Endothelial cell of umbilical vein (primary cell): ENCODE results near the gene BTLA. TPM values are rescaled to one million over a fixed set of nuclear protein-coding genes. Genes with fewer than 3 reads are reported as not detected.

Source experiments
- BruUV-seq: library from RNA; stranded (reverse); fragments of 400-500 nt; replicated peaks from 2 replicates; lab custom pipeline; 2021; lab: Mats Ljungman, UMichigan
- CTCF ChIA-PET: fragments of 300-600, 350-600 bp; sonication (Branson Sonifier 250); formaldehyde crosslinking; loops from one replicate; lab custom pipeline; 2021; ENCODE audit warnings: antibody characterized with exemption, inconsistent platforms; lab: Charles Lee
- POLR2A ChIA-PET: fragments of 300-600, 350-600 bp; sonication (Branson Sonifier 250); formaldehyde crosslinking; loops from one replicate; lab custom pipeline; 2021; ENCODE audit warnings: antibody characterized with exemption, inconsistent platforms; lab: Charles Lee
- DNase-seq: peaks from one replicate; pipeline ENCODE4 v3.0.0-alpha.2; 2011; ENCODE audit warnings: low read depth, low spot score
- FAIRE-seq: peaks from 2 replicates; lab custom pipeline; 2011; peaks lifted over from hg19 to GRCh38; lab: Jason Lieb, UNC
- H2AFZ ChIP-seq: 2 replicates; pipeline ENCODE4 v1.6.0; 2012; ENCODE audit warnings: low read depth, low read length, control low read depth, inconsistent platforms
- H3K27ac ChIP-seq: 2 replicates; pipeline ENCODE4 v1.5.1; 2011; ENCODE audit warnings: low read depth, mild to moderate bottlenecking, control low read depth, low read length, moderate library complexity; ENCODE audit not compliant: insufficient read depth
- H3K27me3 ChIP-seq, 2 experiments: 2 replicates each; pipeline versions ENCODE4 v1.6.0 to v1.6.1; 2011; ENCODE audit warnings: low read length in 2 of 2, mixed read lengths in 1 of 2; ENCODE audit not compliant: control insufficient read depth in 2 of 2, insufficient read depth in 2 of 2
- H3K36me3 ChIP-seq, 2 experiments: 2 replicates in 1 of 2; 3 replicates in 1 of 2; pipeline ENCODE4 v1.5.1; 2011; ENCODE audit warnings: low read length in 2 of 2, mild to moderate bottlenecking in 1 of 2, moderate library complexity in 1 of 2; ENCODE audit not compliant: control insufficient read depth in 2 of 2, insufficient read depth in 2 of 2; ENCODE audit errors: extremely low read depth in 1 of 2
- H3K4me1 ChIP-seq: 3 replicates; pipeline ENCODE4 v1.5.1; 2011; ENCODE audit warnings: mild to moderate bottlenecking, low read length; ENCODE audit not compliant: control insufficient read depth, insufficient read depth; ENCODE audit errors: extremely low read depth
- H3K4me2 ChIP-seq: 2 replicates; pipeline ENCODE4 v1.6.1; 2011; ENCODE audit warnings: low read length, control low read depth, mixed read lengths; ENCODE audit not compliant: insufficient read depth
- H3K4me3 ChIP-seq, 3 experiments: fragments of 200-600 bp in 1 of 3; sonication (generic), shearing (Covaris generic) in 1 of 3; replicated peaks in 1 of 3; 2 replicates each; pipeline ENCODE4 v1.5.1; 2011 to 2016; ENCODE audit warnings: control low read depth in 3 of 3, low read length in 3 of 3, mild to moderate bottlenecking in 2 of 3, inconsistent platforms in 1 of 3, low read depth in 1 of 3, moderate library complexity in 1 of 3; ENCODE audit not compliant: insufficient read depth in 1 of 3
- H3K79me2 ChIP-seq: 2 replicates; pipeline ENCODE4 v1.6.0; 2012; ENCODE audit warnings: low read length, inconsistent platforms; ENCODE audit not compliant: control insufficient read depth, insufficient read depth
- H3K9ac ChIP-seq: replicated peaks from 2 replicates; pipeline ENCODE3; 2011; ENCODE audit warnings: low read length, control low read depth; ENCODE audit not compliant: insufficient read depth; ENCODE audit errors: extremely low read depth
- H3K9me1 ChIP-seq: replicated peaks from 3 replicates; pipeline ENCODE4 v1.6.0; 2011; ENCODE audit warnings: mild to moderate bottlenecking, low read length; ENCODE audit not compliant: control insufficient read depth, insufficient read depth; ENCODE audit errors: extremely low read depth
- H3K9me3 ChIP-seq: replicated peaks from 2 replicates; pipeline ENCODE4 v1.5.1; 2012; ENCODE audit warnings: low read length, inconsistent platforms; ENCODE audit not compliant: control insufficient read depth, insufficient read depth
- H4K20me1 ChIP-seq: replicated peaks from 2 replicates; pipeline ENCODE3; 2011; ENCODE audit warnings: mild to moderate bottlenecking, low read length; ENCODE audit not compliant: control insufficient read depth, insufficient read depth; ENCODE audit errors: extremely low read depth
- CTCF ChIP-seq, 2 donors: IDR thresholded peaks; 1 replicate in 1 of 2; 2 replicates in 1 of 2; pipeline ENCODE4 v1.5.1; 2011; ENCODE audit warnings: low read length in 2 of 2, mild to moderate bottlenecking in 2 of 2, moderate library complexity in 2 of 2, control low read depth in 1 of 2, inconsistent platforms in 1 of 2, low read depth in 1 of 2; ENCODE audit not compliant: insufficient read depth in 1 of 2; ENCODE audit errors: extremely low read depth in 1 of 2
- EZH2 ChIP-seq: IDR thresholded peaks from 2 replicates; pipeline ENCODE4 v1.6.1; 2012; ENCODE audit warnings: borderline replicate concordance, low read depth, mild to moderate bottlenecking, moderate library complexity, low read length, inconsistent platforms; ENCODE audit not compliant: severe bottlenecking
- FOS ChIP-seq: IDR thresholded peaks from 2 replicates; pipeline ENCODE4 v1.6.1; 2011; ENCODE audit warnings: mild to moderate bottlenecking, low read length, moderate library complexity, borderline replicate concordance; ENCODE audit not compliant: insufficient read depth
- GATA2 ChIP-seq: IDR thresholded peaks from 2 replicates; pipeline ENCODE4 v1.7.0; 2011; ENCODE audit warnings: low read depth, mild to moderate bottlenecking, moderate library complexity, mixed read lengths, low read length; ENCODE audit not compliant: insufficient read length, insufficient read depth
- JUN ChIP-seq: IDR thresholded peaks from 2 replicates; pipeline ENCODE4 v1.6.1; 2011; ENCODE audit warnings: borderline replicate concordance, low read depth; ENCODE audit not compliant: insufficient read length, insufficient read depth
- MAX ChIP-seq: IDR thresholded peaks from 2 replicates; pipeline ENCODE4 v1.6.1; 2011; ENCODE audit not compliant: insufficient read depth, insufficient read length
- MYC ChIP-seq: IDR thresholded peaks from one replicate; pipeline ENCODE4 v1.6.1; 2011; ENCODE audit warnings: mild to moderate bottlenecking, low read depth, low read length
- POLR2A ChIP-seq: IDR thresholded peaks from 2 replicates; pipeline ENCODE4 v1.6.1; 2012; ENCODE audit warnings: low read depth, mild to moderate bottlenecking, control low read depth, low read length
- POLR2AphosphoS5 ChIP-seq: IDR thresholded peaks from 2 replicates; pipeline ENCODE4 v1.6.1; 2012; ENCODE audit warnings: low read depth, mild to moderate bottlenecking, control low read depth, low read length, moderate library complexity; ENCODE audit not compliant: insufficient read depth
- dilution Hi-C: fragments of 300-500 bp; cut with MboI; formaldehyde crosslinking; loops from one replicate; pipeline ENCODE4 v1.15.0; 2019; ENCODE audit warnings: low sequenced_read_pairs; ENCODE audit not compliant: extremely low pct_ligation_motif_present
- intact Hi-C: fragments of 100-400 bp; cut with micrococcal nuclease; formaldehyde crosslinking; loops from one replicate; pipeline ENCODE4 v1.10.0; 2022
- polyA plus RNA-seq, 4 experiments: library from polyadenylated mRNA; depleted of rRNA in 3 of 4; stranded (reverse) in 3 of 4; unstranded in 1 of 4; fragments of >200 nt; gene quantifications; 2 replicates each; pipeline versions ENCODE4 v1.2.1 to v1.2.3, GENCODE V29; 2011 to 2012; ENCODE audit warnings: missing spikeins in 1 of 4
- total RNA-seq: library from RNA; stranded (reverse); gene quantifications from 2 replicates; pipeline ENCODE4 v1.2.3, GENCODE V29; 2021

BTLA gene
- total and polyA plus RNA-seq, 2 donors (not counting 3 experiments of a cell fraction or from before 2014, with no cell fraction given) = not detected

- intact Hi-C loops (no loop called here), dilution Hi-C loops (no loop called here)
- CTCF ChIA-PET = interaction anchor here (0.8 to 2.0 kb wide), 2 partner anchors 51 to 153 kb away, joined by 3 to 5 read pairs; no protein-coding TSS in a partner anchor
- Histone ChIP-seq H3K9ac (no peak overlapping the region), H3K4me2 (no peak overlapping the region), H3K36me3 (no peaks in the 10 kb centered on the region), H2AFZ (no peak overlapping the region), H4K20me1 (no peaks in the 10 kb centered on the region), H3K27ac (no peak overlapping the region), H3K4me3 (no peak overlapping the region), H3K9me3 (no peaks in the 10 kb centered on the region), H3K9me1 (no peaks in the 10 kb centered on the region), H3K4me1 (no peaks in the 10 kb centered on the region), H3K27me3 (no peaks in the 10 kb centered on the region), H3K79me2 (no peaks in the 10 kb centered on the region)
- POLR2A ChIA-PET = no interaction called here
- FAIRE-seq = no peak
- no TSS peak for BruUV-seq
- no peak for TF ChIP-seq FOS
- no peak for TF ChIP-seq MAX
- no peak for TF ChIP-seq EZH2
- no peak for TF ChIP-seq MYC
- TF ChIP-seq GATA2 = no peak
- TF ChIP-seq POLR2AphosphoS5 = no peak
- no peak for TF ChIP-seq JUN
- no peak for TF ChIP-seq CTCF (IDR thresholded peaks at IDR 0.05; ENCODE audit: extremely low read depth in 1 of 2, insufficient read depth in 1 of 2, low read depth in 1 of 2, low read length in 2 of 2)
- TF ChIP-seq POLR2A = no peak
- no peak for DNase-seq
Observed at GRCh38 chr3:112446343-112446742, 52.9 kb downstream of the BTLA start.
